Heart right ventricle (tissue), 16 donors: ENCODE data around the gene PHKB. TPM values are rescaled to one million over a fixed set of nuclear protein-coding genes. Genes with fewer than 3 reads are reported as not detected.
"Not testable (repeated sequence)": the region's sequence is repeated elsewhere in the genome, so short reads cannot be mapped to it uniquely, and the experiment has no call there.

Source experiments
- ATAC-seq, 8 donors: fragments of 200-7000 bp; cut with Tn5 transposase; one replicate each; pipeline ENCODE4 v1.9.1; 2020; ENCODE audit warnings: mild to moderate bottlenecking in 8 of 8, moderate library complexity in 8 of 8, moderate number of reproducible peaks in 1 of 8
- DNase-seq, 2 donors: peaks; one replicate each; pipeline ENCODE4 v3.0.0-alpha.2; 2020
- H3K27ac ChIP-seq, 10 donors: fragments of 200-600 bp; sonication (generic) in 2 of 10; one replicate each; pipeline versions ENCODE4 v1.5.0 to v1.8.0; 2020 to 2022; ENCODE audit warnings: mild to moderate bottlenecking in 3 of 10
- H3K27me3 ChIP-seq, 7 donors: fragments of 200-600 bp; one replicate each; pipeline ENCODE4 v1.8.0; 2021 to 2022; ENCODE audit warnings: mild to moderate bottlenecking in 2 of 7
- H3K36me3 ChIP-seq, 9 donors: fragments of 200-600 bp; sonication (generic) in 1 of 9; one replicate each; pipeline versions ENCODE4 v1.5.0 to v1.8.0; 2020 to 2022; ENCODE audit warnings: mild to moderate bottlenecking in 2 of 9
- H3K4me1 ChIP-seq, 9 donors: fragments of 200-600 bp; sonication (generic) in 1 of 9; one replicate each; pipeline versions ENCODE4 v1.5.0 to v1.8.0; 2020 to 2022; ENCODE audit warnings: mild to moderate bottlenecking in 4 of 9
- H3K4me3 ChIP-seq, 10 donors: fragments of 200-600 bp; sonication (generic) in 2 of 10; one replicate each; pipeline versions ENCODE4 v1.5.0 to v1.8.0; 2020 to 2022; ENCODE audit warnings: mild to moderate bottlenecking in 7 of 10, moderate library complexity in 2 of 10
- H3K9me3 ChIP-seq, 11 donors: fragments of 200-600 bp in 10 of 11; sonication (generic) in 2 of 11; one replicate each; pipeline versions ENCODE4 v1.5.0 to v1.8.0; 2013 to 2022; ENCODE audit warnings: mild to moderate bottlenecking in 2 of 11, control low read depth in 1 of 11, moderate library complexity in 1 of 11
- CTCF ChIP-seq, 9 donors: fragments of 200-600 bp; sonication (generic) in 2 of 9; IDR thresholded peaks; one replicate each; pipeline versions ENCODE4 v1.5.0 to v1.8.0; 2021 to 2022; ENCODE audit warnings: antibody characterized with exemption in 9 of 9, mild to moderate bottlenecking in 5 of 9, moderate library complexity in 1 of 9
- WGBS, 2 donors: extraction: QIAGEN DNeasy Blood & Tissue Kit; methylation state at CpG; one replicate each; pipeline ENCODE4 v1.1.7; 2013; ENCODE audit warnings: inconsistent platforms in 1 of 2; 5-methylcytosine and 5-hydroxymethylcytosine counted together
- intact Hi-C, 10 donors: fragments of 100-400 bp; cut with DNase I; formaldehyde crosslinking; loops; one replicate each; pipeline versions ENCODE4 v1.11.1 to v1.14.2; 2022
- polyA plus RNA-seq, 2 donors: library from polyadenylated mRNA; stranded (reverse); fragments of 200-250 nt; gene quantifications; one replicate each; pipeline ENCODE4 v1.2.3, GENCODE V29; 2013
- total RNA-seq, 10 donors: library from RNA; stranded (reverse); fragmentation: NEBNext Ultra II Directional in 3 of 10; extraction: Animal tissue kit (Norgen Biotek cat#: 25700) in 3 of 10; gene quantifications; one replicate each; pipeline versions ENCODE4 v1.2.1 to v1.2.4, GENCODE V29; 2021 to 2023
- donor health status: Arrhythmogenic right ventricular cardiomyopathy.
- donor health status: ischemic (EF 13 %, LVEDD 7.1; RV severe dilation, severe dysfunction).
- donor health status: healthy with polysubstance abuse.
- donor health status: DM: no; HTN: yes; CAD: no.
- donor health status: DM: no; HTN: no; CAD: no.
- donor health status: ischemic (EF 25% LVEDD 6.9; RV normal size, moderate dysfunction).
- donor health status: ischemic (EF 25% LVEDD 5.7; RV mildly dilated, moderate dysfunction).
- donor health status: healthy.
- donor health status: DM: yes; HTN: yes; CAD: no.
- donor health status: Ischemic cardiomyopathy.
- donor health status: ischemic (EF 35%, LVEDD 5.7; RV mildly dilated, moderate dysfunction).
- donor health status: nonischemic (EF 11% LVEDD 7.7; RV severe dilation, severe dysfunction).
- donor health status: DM: yes; HTN: yes; CAD: no.
- donor health status: PGD.
- donor health status: ischemic (EF 29% LVEDD 5.4; RV normal size, mild dysfunction).
- donor health status: nonischemic (EF 23%, LVEDD 6.1; RV moderate dilation, normal function).

Gene PHKB
- total and polyA plus RNA-seq, 12 donors: 16.9 to 76.6 (median 63.6) TPM

- no peaks in the 10 kb centered on the region for H3K27me3 ChIP-seq
- H3K4me3 ChIP-seq: no peak overlapping the region
- H3K27ac ChIP-seq: no peak overlapping the region
- DNase-seq: no peak
- peaks cover 0 to 29% (median 12%) of the 10 kb centered on the region in 11 donors for H3K9me3 ChIP-seq
- 96 to 97% methylated on average over 11 of the region's 11 CpGs for WGBS, 2 donors
- no peaks in the 10 kb centered on the region for H3K4me1 ChIP-seq
- intact Hi-C loops: no loop called here
- no peak for ATAC-seq
- no peak for TF ChIP-seq CTCF (IDR thresholded peaks at IDR 0.05)
- H3K36me3 ChIP-seq: peaks cover 0 to 56% (median 20%) of the 10 kb centered on the region in 9 donors
These were observed 92.9 kb downstream of the PHKB start for GRCh38 chr16:47553853-47554564.

GRCh38 chr16:47554587-47554986 lies 93.5 kb downstream of the PHKB start:
- DNase-seq, H3K4me3 ChIP-seq, H3K27me3 ChIP-seq, H3K4me1 ChIP-seq, ATAC-seq, H3K27ac ChIP-seq, intact Hi-C loops: not testable (repeated sequence)
- 94 to 96% methylated on average over 8 of the region's 8 CpGs for WGBS, 2 donors
- Histone ChIP-seq H3K36me3 (peaks cover 0 to 50% (median 16%) of the 10 kb centered on the region in 9 donors), H3K9me3 (peaks cover 0 to 29% (median 12%) of the 10 kb centered on the region in 11 donors)

GRCh38 chr16:47561286-47561685 lies 100.2 kb downstream of the PHKB start:
- Histone ChIP-seq H3K27ac (no peak overlapping the region), H3K9me3 (peaks cover 0 to 6% (median 0%) of the 10 kb centered on the region in 11 donors), H3K4me3 (no peak overlapping the region), H3K36me3 (peaks cover 0 to 10% (median 0%) of the 10 kb centered on the region in 9 donors), H3K4me1 (peaks cover 0 to 22% (median 2%) of the 10 kb centered on the region in 9 donors), H3K27me3 (no peaks in the 10 kb centered on the region)
- no peak for ATAC-seq
- 63 to 83% methylated on average over 1 of the region's 1 CpG for WGBS, 2 donors
- intact Hi-C loops: no loop called here
- no peak for TF ChIP-seq CTCF (IDR thresholded peaks at IDR 0.05)
- DNase-seq: no peak

- intact Hi-C loops: no loop called here
- DNase-seq (no peak), ATAC-seq (no peak)
- Histone ChIP-seq H3K27me3 (no peaks in the 10 kb centered on the region), H3K4me3 (no peak overlapping the region), H3K4me1 (peaks cover 0 to 33% (median 2%) of the 10 kb centered on the region in 9 donors), H3K9me3 (peaks cover 0 to 6% (median 0%) of the 10 kb centered on the region in 11 donors), H3K27ac (no peak overlapping the region), H3K36me3 (peaks cover 0 to 10% (median 0%) of the 10 kb centered on the region in 9 donors)
- TF ChIP-seq CTCF (IDR thresholded peaks at IDR 0.05): no peak
These were observed 101.2 kb downstream of the PHKB start for GRCh38 chr16:47562366-47562765.

GRCh38 chr16:47565454-47565853 lies 104.3 kb downstream of the PHKB start:
- ATAC-seq (peak in 6 of 8 donors; percentile 56 to 95 (median 86)), DNase-seq (peak; percentile 55 to 56)
- peaks cover 0 to under 1% (median 0%) of the 10 kb centered on the region in 11 donors for H3K9me3 ChIP-seq
- H3K27me3 ChIP-seq: no peaks in the 10 kb centered on the region
- H3K27ac ChIP-seq: peak overlapping the region in 5 of 10 donors; percentile 24 to 63 (median 27)
- intact Hi-C loops: no loop called here
- 32 to 50% methylated on average over 6 of the region's 6 CpGs for WGBS, 2 donors
- H3K36me3 ChIP-seq: peaks cover 0 to 10% (median 0%) of the 10 kb centered on the region in 9 donors
- TF ChIP-seq CTCF (IDR thresholded peaks at IDR 0.05): no peak
- no peak overlapping the region for H3K4me3 ChIP-seq
- H3K4me1 ChIP-seq: peaks cover 0 to 50% (median 4%) of the 10 kb centered on the region in 9 donors
